GM10266 (cell line): ENCODE results near the gene PIP4P1.

Experiments
- DNase-seq: peaks from one replicate; pipeline ENCODE4 v3.0.0; 2012; ENCODE audit errors: extremely low spot score
- TF ChIP-seq, protein P1 (sequence below): IDR thresholded peaks from 2 replicates; pipeline ENCODE4 v1.5.1; 2012; ENCODE audit warnings: mild to moderate bottlenecking, low read depth; ENCODE audit not compliant: control insufficient read depth, insufficient read depth; ENCODE audit errors: missing control alignments

PIP4P1 gene

DNA sequence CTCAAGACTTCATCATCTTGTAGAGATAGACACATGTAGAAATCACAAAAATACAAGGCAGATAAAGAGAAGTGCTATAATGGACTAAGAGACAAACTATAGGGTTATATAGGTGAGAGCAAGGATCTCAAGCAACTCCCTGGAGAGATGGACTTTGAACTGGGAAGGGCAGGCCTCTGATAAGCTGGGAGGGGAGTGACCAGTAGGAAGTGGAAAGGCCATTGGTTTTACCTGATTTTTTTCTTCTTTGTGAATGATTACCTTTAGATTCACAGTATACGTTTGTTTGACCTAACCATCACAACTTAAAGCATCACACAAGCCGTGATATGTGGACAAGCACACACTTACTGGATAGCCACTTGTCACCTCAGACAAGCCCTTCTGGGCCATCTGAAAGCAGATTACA is 42.7 kb downstream of the PIP4P1 start:
- DNase-seq: no peak
- TF ChIP-seq, protein P1, sequence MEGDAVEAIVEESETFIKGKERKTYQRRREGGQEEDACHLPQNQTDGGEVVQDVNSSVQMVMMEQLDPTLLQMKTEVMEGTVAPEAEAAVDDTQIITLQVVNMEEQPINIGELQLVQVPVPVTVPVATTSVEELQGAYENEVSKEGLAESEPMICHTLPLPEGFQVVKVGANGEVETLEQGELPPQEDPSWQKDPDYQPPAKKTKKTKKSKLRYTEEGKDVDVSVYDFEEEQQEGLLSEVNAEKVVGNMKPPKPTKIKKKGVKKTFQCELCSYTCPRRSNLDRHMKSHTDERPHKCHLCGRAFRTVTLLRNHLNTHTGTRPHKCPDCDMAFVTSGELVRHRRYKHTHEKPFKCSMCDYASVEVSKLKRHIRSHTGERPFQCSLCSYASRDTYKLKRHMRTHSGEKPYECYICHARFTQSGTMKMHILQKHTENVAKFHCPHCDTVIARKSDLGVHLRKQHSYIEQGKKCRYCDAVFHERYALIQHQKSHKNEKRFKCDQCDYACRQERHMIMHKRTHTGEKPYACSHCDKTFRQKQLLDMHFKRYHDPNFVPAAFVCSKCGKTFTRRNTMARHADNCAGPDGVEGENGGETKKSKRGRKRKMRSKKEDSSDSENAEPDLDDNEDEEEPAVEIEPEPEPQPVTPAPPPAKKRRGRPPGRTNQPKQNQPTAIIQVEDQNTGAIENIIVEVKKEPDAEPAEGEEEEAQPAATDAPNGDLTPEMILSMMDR: no peak

DNA sequence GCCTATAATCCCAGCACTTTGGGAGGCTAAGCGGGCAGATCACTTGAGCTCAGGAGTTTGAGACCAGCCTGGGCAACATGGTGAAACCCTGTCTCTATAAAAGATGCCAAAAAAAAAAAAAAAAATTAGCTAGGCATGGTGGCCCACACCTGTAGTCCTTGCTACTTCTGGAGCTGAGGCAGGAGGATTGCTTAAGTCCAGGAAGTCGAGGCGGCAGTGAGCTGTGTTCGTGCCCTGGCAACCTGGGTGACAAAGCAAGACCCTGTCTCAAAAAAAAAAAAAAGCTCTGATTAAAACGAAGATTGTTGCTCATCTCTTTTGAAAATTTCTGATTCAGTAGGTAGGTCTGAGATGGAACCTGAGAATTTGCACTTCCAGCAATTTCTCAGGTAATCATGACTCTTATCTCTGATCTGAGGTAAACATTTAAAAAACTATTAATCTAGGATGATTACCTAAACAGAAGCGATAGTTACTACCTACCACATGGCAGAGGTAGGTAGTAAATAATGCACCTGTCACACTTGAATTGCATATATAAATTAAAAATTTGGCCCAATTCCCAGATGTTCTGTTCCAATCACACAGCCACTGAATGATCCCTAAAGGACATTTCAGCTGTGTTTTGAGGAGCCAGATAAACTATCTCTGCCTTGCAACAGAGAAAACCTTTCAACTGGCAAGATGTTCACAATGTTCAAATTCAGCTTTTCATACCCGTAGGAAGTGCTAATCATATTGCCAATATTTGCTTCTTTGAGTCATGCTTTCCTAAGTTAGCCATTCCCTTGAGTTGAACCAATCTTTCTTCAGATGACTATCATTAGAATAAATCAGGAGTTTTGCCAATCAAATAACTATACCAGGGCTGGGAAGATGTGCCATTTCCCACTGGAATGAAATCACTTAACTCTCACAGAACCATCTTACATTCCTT is 43.7 kb downstream of the PIP4P1 start:
- TF ChIP-seq, protein P1: no peak
- DNase-seq: no peak

DNA sequence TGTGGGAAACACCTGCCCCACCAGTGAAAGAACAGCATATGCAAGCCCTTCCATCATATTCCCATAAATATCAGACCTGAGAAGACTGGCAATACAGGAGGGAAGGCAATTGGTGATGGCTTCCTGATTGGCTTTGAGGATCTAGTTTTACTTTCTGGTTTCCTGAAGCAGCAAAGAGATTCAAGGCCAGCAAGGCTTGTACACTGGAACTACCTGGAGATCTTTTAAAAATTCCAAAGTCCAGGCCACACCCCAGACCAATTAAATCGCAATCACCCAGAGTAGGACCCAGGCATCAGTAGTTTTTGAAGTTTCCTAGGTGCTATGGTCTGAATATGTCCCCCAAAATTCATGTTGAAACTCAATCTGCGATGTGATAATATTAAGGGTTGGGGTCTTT is 45.0 kb downstream of the PIP4P1 start:
- DNase-seq: no peak
- TF ChIP-seq, protein P1: no peak

DNA sequence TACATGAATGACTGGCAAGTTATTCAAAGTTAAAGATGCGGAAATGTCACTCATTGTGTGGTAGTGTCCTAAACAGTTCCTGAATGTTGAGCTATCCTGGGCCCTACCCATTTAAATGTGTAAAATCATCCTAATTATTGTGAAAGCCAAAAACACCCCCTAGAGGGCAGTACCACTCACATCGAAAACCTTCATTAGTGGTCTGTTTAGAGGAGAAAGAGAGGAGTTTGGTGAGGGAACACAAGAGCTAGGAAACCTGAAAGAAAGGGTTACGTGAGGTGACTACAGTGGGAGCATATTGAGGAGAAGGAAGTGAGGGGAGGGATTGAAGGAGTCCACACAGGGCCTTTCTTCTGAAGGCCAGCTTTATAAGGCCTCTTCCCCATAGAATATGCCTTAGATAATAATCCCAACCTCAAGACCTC is 45.4 kb downstream of the PIP4P1 start:
- DNase-seq: peak; percentile 61

DNA sequence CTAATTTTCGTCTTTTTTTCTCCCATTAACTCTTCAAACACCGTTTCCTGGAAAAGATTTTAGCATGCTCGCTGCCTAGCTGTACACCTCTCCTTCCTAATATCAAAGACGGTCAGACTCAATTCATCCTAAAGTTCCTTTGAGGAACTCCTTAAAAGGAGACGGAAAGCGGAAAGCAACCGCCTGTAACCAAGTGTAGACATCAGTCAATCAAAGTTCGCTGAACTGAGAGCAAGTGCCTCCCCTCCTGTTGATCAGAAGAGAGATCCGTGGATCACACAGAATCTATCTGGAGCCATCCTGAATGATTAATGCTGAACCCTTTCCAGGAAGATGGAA is 47.5 kb downstream of the PIP4P1 start:
- DNase-seq: no peak
- TF ChIP-seq, protein P1: no peak

More for the DNA sequence above, 45.4 kb downstream of the PIP4P1 start:
- TF ChIP-seq, protein P1: peak; percentile 72

DNA sequence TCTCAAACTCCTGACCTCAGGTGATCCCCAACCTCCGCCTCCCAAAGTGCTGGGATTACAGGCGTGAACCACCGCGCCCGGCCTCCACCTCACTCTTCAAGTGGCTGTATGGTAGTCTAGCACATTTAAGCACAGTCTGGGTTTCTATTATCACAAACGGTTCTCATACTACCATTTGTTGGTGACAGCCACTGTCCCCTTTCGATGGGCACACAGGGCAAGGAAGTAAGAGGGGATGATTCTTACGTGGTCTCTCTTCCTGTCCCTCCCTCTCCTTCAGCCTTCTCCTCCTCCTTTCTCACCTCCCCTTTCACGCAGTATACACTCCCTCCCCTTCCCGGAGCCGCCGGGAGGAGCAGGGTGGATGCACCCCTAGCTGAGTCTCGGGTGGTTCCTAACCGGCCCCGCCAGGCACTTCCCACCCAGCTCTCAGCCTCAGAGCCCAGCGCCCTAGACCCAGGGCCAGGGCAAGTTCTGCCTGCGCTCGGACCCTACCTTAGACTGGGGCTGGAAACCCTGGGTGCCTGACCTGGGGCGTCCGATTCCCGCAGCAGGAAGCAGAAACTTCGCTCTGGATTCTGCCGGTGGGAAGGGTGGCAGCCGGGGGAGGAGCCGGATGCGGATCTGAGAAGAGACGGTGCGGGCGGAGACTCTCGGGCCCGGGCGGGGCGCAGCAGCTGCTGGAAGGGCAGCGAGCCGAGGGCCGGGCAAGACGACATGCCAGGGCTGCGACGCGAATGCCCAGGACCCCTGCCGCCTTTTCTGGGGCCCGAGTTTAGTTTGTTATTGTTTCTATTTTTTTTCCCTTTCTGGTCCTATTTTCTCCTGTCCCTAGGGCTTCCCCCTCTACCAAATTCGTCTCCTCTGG is 48.1 kb downstream of the PIP4P1 start, which contains the start of gene TEP1:
Gene TEP1, minus strand, starts transcription at position 626 of the 868 bp plus-strand sequence. CDS start 5,062 bp downstream, outside the sequence.
- TF ChIP-seq, protein P1: no peak
- peak; percentile 70 for DNase-seq
